Fibroblast of skin of scalp (primary cell): ENCODE results near the gene DYNC2I2. TPM values are rescaled to one million over a fixed set of nuclear protein-coding genes. Genes with fewer than 3 reads are reported as not detected.
"Not testable (repeated sequence)": the region's sequence is repeated elsewhere in the genome, so short reads cannot be mapped to it uniquely, and the experiment has no call there.

ENCODE experiments used
- DNase-seq: peaks from one replicate; pipeline ENCODE4 v3.0.0-alpha.2; 2013
- polyA plus RNA-seq, 2 experiments: library from polyadenylated mRNA; unstranded; fragments of 120-200 nt; gene quantifications; one replicate each; pipeline ENCODE4 v1.2.1, GENCODE V29; 2013; ENCODE audit not compliant: insufficient read length in 2 of 2

The DYNC2I2 gene
- 45.6 TPM for polyA plus RNA-seq (2013, experiment 1 of 2; ENCODE audit: insufficient read length)
- 44.1 TPM for polyA plus RNA-seq (2013, experiment 2 of 2; ENCODE audit: insufficient read length)

- peak; percentile 95 for DNase-seq
These were observed at the start of gene DYNC2I2 for GRCh38 chr9:128656416-128657343. TSS of gene DYNC2I2 (minus strand) at chr9:128656847. CDS start at chr9:128656726, 121 bp downstream.

- no peak for DNase-seq
These were observed 49.4 kb upstream of the DYNC2I2 start for GRCh38 chr9:128706045-128706444.

- DNase-seq, result no peak
These were observed 48.7 kb upstream of the DYNC2I2 start for GRCh38 chr9:128705051-128705965.

- DNase-seq, result no peak
These were observed 47.7 kb upstream of the DYNC2I2 start for GRCh38 chr9:128704356-128704670.

- DNase-seq, result no peak
These were observed 47.1 kb upstream of the DYNC2I2 start for GRCh38 chr9:128703616-128704355.

- DNase-seq, result peak; percentile 60
These were observed 46.4 kb upstream of the DYNC2I2 start for GRCh38 chr9:128702949-128703615.

- peak; percentile 82 for DNase-seq
These were observed 45.9 kb upstream of the DYNC2I2 start, which contains the start of gene PKN3 for GRCh38 chr9:128702445-128702948. TSS of gene PKN3 (plus strand) at chr9:128702503. CDS start at chr9:128702916, 413 bp downstream.

- DNase-seq, result no peak
These were observed 44.7 kb upstream of the DYNC2I2 start for GRCh38 chr9:128701227-128701854.

GRCh38 chr9:128699096-128699795, 42.6 kb upstream of the DYNC2I2 start:
- not testable (repeated sequence) for DNase-seq

- DNase-seq, result no peak
These were observed 40.5 kb upstream of the DYNC2I2 start for GRCh38 chr9:128696923-128697707.

GRCh38 chr9:128694344-128694743, 37.7 kb upstream of the DYNC2I2 start:
- DNase-seq, result no peak

GRCh38 chr9:128693738-128694137, 37.1 kb upstream of the DYNC2I2 start:
- DNase-seq, result not testable (repeated sequence)

- DNase-seq, result no peak
These were observed 34.0 kb upstream of the DYNC2I2 start for GRCh38 chr9:128690684-128691034.

GRCh38 chr9:128689820-128690683, 33.4 kb upstream of the DYNC2I2 start:
- DNase-seq, result peak; percentile 65

GRCh38 chr9:128689293-128689774, 32.7 kb upstream of the DYNC2I2 start:
- no peak for DNase-seq

- peak; percentile 96 for DNase-seq
These were observed 32.0 kb upstream of the DYNC2I2 start, which contains the start of gene SET for GRCh38 chr9:128688501-128689292. TSS of gene SET (plus strand) at chr9:128689222. CDS start at chr9:128689583, 361 bp downstream.

- no peak for DNase-seq
These were observed 30.8 kb upstream of the DYNC2I2 start for GRCh38 chr9:128687453-128687852.
